K562 (cell line): Measurements from ENCODE around the gene KCNB1. TPM values are rescaled to one million over a fixed set of nuclear protein-coding genes. Genes with fewer than 3 reads are reported as not detected.

ENCODE experiments used
- ATAC-seq: fragments of 200-7000 bp; cut with Tn5 transposase; 3 replicates; pipeline ENCODE4 v1.9.1; 2020; ENCODE audit warnings: moderate library complexity
- BruUV-seq: library from RNA; stranded (reverse); fragments of 400-500 nt; replicated peaks from 2 replicates; lab custom pipeline; 2021; lab: Mats Ljungman, UMichigan
- CTCF ChIA-PET: fragments of 300-600 bp; formaldehyde crosslinking; extraction: SDS; loops from one replicate; lab custom pipeline; 2021; ENCODE audit warnings: low intra/inter-chr PET ratio; lab: Yijun Ruan, JAX
- POLR2A ChIA-PET: fragments of 300-600, 350-650 bp; sonication (Branson Sonifier 250); formaldehyde crosslinking; extraction: SDS; loops from one replicate; lab custom pipeline; 2021; ENCODE audit warnings: antibody characterized with exemption, inconsistent platforms; lab: Yijun Ruan, JAX
- DNase-seq, 4 experiments: peaks; one replicate each; pipeline versions ENCODE4 v3.0.0 to v3.0.0-alpha.2; 2011 to 2018; ENCODE audit warnings: low spot score in 3 of 4, mixed read lengths in 3 of 4; ENCODE audit errors: extremely low read depth in 1 of 4
- FAIRE-seq: peaks from 2 replicates; lab custom pipeline; 2011; peaks lifted over from hg19 to GRCh38; lab: Jason Lieb, UNC
- H2AFZ ChIP-seq: 2 replicates; pipeline ENCODE4 v1.6.0; 2011; ENCODE audit warnings: low read depth, low read length, control low read depth, inconsistent platforms
- H3K27ac ChIP-seq: fragments of 200-600 bp; 3 replicates; pipeline ENCODE4 v1.8.0; 2011; ENCODE audit warnings: low read depth, mild to moderate bottlenecking, control low read depth, inconsistent platforms, low read length, moderate library complexity, mixed read lengths; ENCODE audit errors: extremely low read depth
- H3K27me3 ChIP-seq, 2 experiments: fragments of 300-600 bp in 1 of 2; 2 replicates in 1 of 2; 3 replicates in 1 of 2; pipeline versions ENCODE4 v1.6.0 to v1.8.0; 2011; ENCODE audit warnings: inconsistent platforms in 2 of 2, low read length in 2 of 2, mild to moderate bottlenecking in 1 of 2, mixed read lengths in 1 of 2, moderate library complexity in 1 of 2; ENCODE audit not compliant: control insufficient read depth in 2 of 2, insufficient read depth in 2 of 2
- H3K36me3 ChIP-seq: fragments of 300-600 bp; 3 replicates; pipeline ENCODE4 v1.8.0; 2011; ENCODE audit warnings: mild to moderate bottlenecking, low read length, inconsistent platforms; ENCODE audit not compliant: control insufficient read depth, insufficient read depth
- H3K4me1 ChIP-seq, 2 experiments: fragments of 200-600 bp in 1 of 2; replicated peaks in 1 of 2; 2 replicates in 1 of 2; 3 replicates in 1 of 2; pipeline versions ENCODE4 v1.5.1 to v1.8.0; 2011; ENCODE audit warnings: inconsistent platforms in 2 of 2, low read length in 2 of 2, mild to moderate bottlenecking in 1 of 2, mixed read lengths in 1 of 2, moderate library complexity in 1 of 2; ENCODE audit not compliant: control insufficient read depth in 2 of 2, insufficient read depth in 2 of 2
- H3K4me2 ChIP-seq: 2 replicates; pipeline ENCODE4 v1.6.1; 2011; ENCODE audit warnings: low read length, control low read depth, inconsistent platforms, mixed read lengths; ENCODE audit not compliant: insufficient read depth
- H3K4me3 ChIP-seq: fragments of 200-600 bp; sonication (generic), shearing (Covaris generic); 2 replicates; pipeline ENCODE4 v1.5.1; 2016; ENCODE audit warnings: control low read depth, inconsistent platforms
- H3K79me2 ChIP-seq: fragments of 200-600 bp; 3 replicates; pipeline ENCODE4 v1.8.0; 2011; ENCODE audit warnings: low read length, inconsistent platforms; ENCODE audit not compliant: control insufficient read depth, insufficient read depth
- H3K9ac ChIP-seq, 2 experiments: 2 replicates each; pipeline versions ENCODE4 v1.6.0 to v1.6.1; 2011; ENCODE audit warnings: low read depth in 2 of 2, low read length in 2 of 2, control low read depth in 1 of 2, inconsistent platforms in 1 of 2, mild to moderate bottlenecking in 1 of 2, mixed read lengths in 1 of 2; ENCODE audit not compliant: insufficient read depth in 1 of 2
- H3K9me1 ChIP-seq: one replicate; pipeline ENCODE4 v1.6.0; 2011; ENCODE audit warnings: inconsistent platforms, mild to moderate bottlenecking, low read length, moderate library complexity; ENCODE audit not compliant: control insufficient read depth, insufficient read depth
- H3K9me3 ChIP-seq: replicated peaks from 2 replicates; pipeline ENCODE4 v1.5.1; 2011; ENCODE audit warnings: low read depth, low read length, inconsistent platforms; ENCODE audit not compliant: control insufficient read depth, insufficient read depth
- H4K20me1 ChIP-seq: replicated peaks from 2 replicates; pipeline ENCODE4 v1.6.1; 2011; ENCODE audit warnings: low read length, inconsistent platforms, mixed read lengths; ENCODE audit not compliant: control insufficient read depth, insufficient read depth
- ARID3B ChIP-seq: fragments of 250-450 bp; sonication (Bioruptor Pico); IDR thresholded peaks from 2 replicates; pipeline ENCODE4 v1.4.0; 2020; ENCODE audit warnings: borderline replicate concordance
- CSDE1 ChIP-seq, 2 experiments: fragments of 450-650 bp; IDR thresholded peaks; 2 replicates each; pipeline ENCODE4 v1.6.1; 2016; ENCODE audit warnings: mild to moderate bottlenecking in 1 of 2
- DDX20 ChIP-seq: fragments of 450-650 bp; IDR thresholded peaks from 2 replicates; pipeline ENCODE4 v1.6.1; 2016; ENCODE audit warnings: missing genetic modification characterization, low read depth, mild to moderate bottlenecking, missing compliant biosample characterization, moderate library complexity
- E2F6 ChIP-seq, 2 experiments: IDR thresholded peaks; 2 replicates each; pipeline ENCODE4 v1.6.1; 2011; ENCODE audit warnings: borderline replicate concordance in 1 of 2, control low read depth in 1 of 2, low read depth in 1 of 2, low read length in 1 of 2, mild to moderate bottlenecking in 1 of 2, mixed read lengths in 1 of 2, moderate library complexity in 1 of 2; ENCODE audit not compliant: insufficient read depth in 1 of 2, insufficient read length in 1 of 2, poor library complexity in 1 of 2, severe bottlenecking in 1 of 2; ENCODE audit errors: extremely low read depth in 1 of 2
- ELF1 ChIP-seq: fragments of 200-800 bp; sonication (Bioruptor generic); IDR thresholded peaks from 2 replicates; pipeline ENCODE4 v1.6.1; 2016; ENCODE audit warnings: missing genetic modification characterization, missing compliant biosample characterization
- HOXB6 ChIP-seq: fragments of 250-450 bp; sonication (Bioruptor Pico); IDR thresholded peaks from 2 replicates; pipeline ENCODE4 v1.5.1; 2022; ENCODE audit warnings: mild to moderate bottlenecking, borderline replicate concordance
- PML ChIP-seq: IDR thresholded peaks from 2 replicates; pipeline ENCODE4 v1.6.1; 2012; ENCODE audit warnings: low read length, inconsistent platforms
- PRMT5 ChIP-seq: sonication (generic); formaldehyde crosslinking; IDR thresholded peaks from 2 replicates; pipeline ENCODE4 v1.5.0; 2020; ENCODE audit warnings: missing genetic modification reagents
- U2AF1 ChIP-seq: fragments of 200-400 bp; formaldehyde crosslinking; optimal IDR thresholded peaks from 2 replicates; pipeline ENCODE3; 2017; ENCODE audit warnings: mild to moderate bottlenecking, low read depth, low read length, moderate library complexity
- YBX1 ChIP-seq: fragments of 450-650 bp; IDR thresholded peaks from 2 replicates; pipeline ENCODE4 v1.7.1; 2016; ENCODE audit warnings: mild to moderate bottlenecking
- ZFP36 ChIP-seq: fragments of 150-350 bp; IDR thresholded peaks from 2 replicates; pipeline ENCODE4 v1.6.1; 2018; ENCODE audit warnings: low read length, low read depth; ENCODE audit not compliant: partially characterized antibody
- ZNF12 ChIP-seq: sonication (generic); formaldehyde crosslinking; IDR thresholded peaks from 2 replicates; pipeline ENCODE4 v1.4.0; 2020; ENCODE audit warnings: mild to moderate bottlenecking, missing genetic modification reagents
- WGBS: fragments of 100-300 bp; shearing (Covaris generic); methylation state at CpG from one replicate; pipeline ENCODE4 v1.1.6; 2016; ENCODE audit warnings: low coverage, mixed read lengths; ENCODE audit not compliant: insufficient coverage; ENCODE audit errors: missing lambda C conversion rate; 5-methylcytosine and 5-hydroxymethylcytosine counted together
- in situ Hi-C: fragments of 300-500 bp; cut with MboI; formaldehyde crosslinking; loops from 4 replicates; pipeline ENCODE4 v1.15.0; 2018; ENCODE audit warnings: inconsistent platforms, mixed read lengths
- intact Hi-C: fragments of 100-400 bp; cut with micrococcal nuclease; formaldehyde crosslinking; loops from 2 replicates; pipeline ENCODE4 v1.14.2; 2022
- polyA plus RNA-seq, 8 experiments: library from polyadenylated mRNA; depleted of rRNA in 4 of 8; stranded (reverse) in 5 of 8; unstranded in 3 of 8; fragments of >200 nt; fragmentation: Nextera tagmentation in 2 of 8; fragmentation: Illumina TruSeq in 1 of 8; extraction: Ambion mirVana in 2 of 8; extraction: Trizol in 1 of 8; gene quantifications; 2 replicates each; pipeline versions ENCODE4 v1.2.1 to v1.2.3, GENCODE V29; 2011 to 2014; ENCODE audit warnings: inconsistent platforms in 1 of 8, missing spikeins in 1 of 8
- total RNA-seq, 7 experiments: library from RNA; depleted of rRNA in 6 of 7; stranded (reverse); fragments of >200 nt in 6 of 7; fragmentation: Illumina TruSeq in 2 of 7; extraction: Trizol in 2 of 7; gene quantifications; 2 replicates each; pipeline versions ENCODE4 v1.2.1 to v1.2.3, GENCODE V29; 2011 to 2021; ENCODE audit warnings: low replicate concordance in 1 of 7
- TF ChIP-seq, protein P1 (sequence below), 3 experiments: fragments of 200-800 bp in 1 of 3; sonication (Bioruptor generic) in 1 of 3; sonication (generic) in 1 of 3; formaldehyde crosslinking in 1 of 3; IDR thresholded peaks; 2 replicates each; pipeline versions ENCODE4 v1.6.1 to v1.8.0; 2016 to 2022; ENCODE audit warnings: mild to moderate bottlenecking in 2 of 3, missing compliant biosample characterization in 2 of 3, missing genetic modification characterization in 2 of 3, missing genetic modification reagents in 1 of 3
- TF ChIP-seq, protein P2 (sequence below): fragments of 450-650 bp; formaldehyde crosslinking; IDR thresholded peaks from 2 replicates; pipeline ENCODE4 v1.4.0; 2020; ENCODE audit warnings: mild to moderate bottlenecking, moderate library complexity
- TF ChIP-seq, protein P3 (sequence below): sonication (generic); formaldehyde crosslinking; IDR thresholded peaks from 2 replicates; pipeline ENCODE4 v1.9.0; 2022; ENCODE audit warnings: mild to moderate bottlenecking, missing genetic modification reagents

Gene KCNB1
- total and polyA plus RNA-seq, 9 of the 15 experiments (the other 6 are each of a cell fraction or from before 2014, with no cell fraction given) = 0.01 to 0.06 TPM; not detected in 7

DNA sequence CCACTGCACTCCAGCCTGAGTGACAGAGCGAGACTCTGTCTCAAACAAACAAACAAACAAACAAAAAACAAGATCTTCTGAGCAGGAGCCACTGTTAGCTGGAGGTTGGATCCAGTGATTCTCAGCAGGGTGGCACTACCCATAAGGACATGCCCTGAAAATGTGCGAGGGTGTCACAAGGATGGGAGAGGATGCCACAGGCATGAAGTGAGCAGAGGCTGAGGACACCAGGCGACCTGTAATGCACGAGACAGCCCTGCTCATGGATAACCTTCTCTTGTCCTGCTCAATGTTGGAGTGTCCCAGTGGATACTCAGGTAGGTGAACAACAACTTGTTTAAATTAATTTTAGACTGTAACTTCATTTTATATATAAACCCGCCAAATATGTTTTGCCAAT, 76.8 kb downstream of the KCNB1 start (continued):
- TF ChIP-seq ZNF12 (no peak), DDX20 (tag) (no peak), HOXB6 (CRISPR knock-in tag) (no peak), PRMT5 (CRISPR knock-in tag) (no peak), ELF1 (tag) (no peak), CSDE1 (IDR thresholded peaks at IDR 0.05) (no peak)

GRCh38 chr20:49405062-49405683, 77.3 kb downstream of the KCNB1 start:
- POLR2A ChIA-PET = interaction anchor here (0.6 to 2.2 kb wide), 4 partner anchors 9 to 19 kb away, joined by 3 to 7 read pairs (median 3); no protein-coding TSS in a partner anchor
- Histone ChIP-seq H2AFZ (no peak overlapping the region), H3K36me3 (no peaks in the 10 kb centered on the region), H3K9me1 (no peaks in the 10 kb centered on the region), H3K27me3 (peaks cover 35 to 68% of the 10 kb centered on the region in 2 experiments), H3K4me1 (no peaks in the 10 kb centered on the region; a peak in 1 of 5 replicates), H3K4me3 (no peak overlapping the region), H3K27ac (no peak overlapping the region), H3K9me3 (no peaks in the 10 kb centered on the region), H4K20me1 (no peaks in the 10 kb centered on the region; the same call in none of the 2 replicates), H3K4me2 (no peak overlapping the region), H3K9ac (no peak overlapping the region), H3K79me2 (no peaks in the 10 kb centered on the region)
- WGBS = 1% methylated on average over 8 of the region's 8 CpGs
- no peak for DNase-seq
- no TSS peak for BruUV-seq
- FAIRE-seq = no peak
- intact Hi-C loops = no loop called here
- CTCF ChIA-PET = no interaction called here
- in situ Hi-C loops = no loop called here
- ATAC-seq = no peak
- TF ChIP-seq ZFP36 = no peak
- no peak for TF ChIP-seq U2AF1
- TF ChIP-seq, protein P1, sequence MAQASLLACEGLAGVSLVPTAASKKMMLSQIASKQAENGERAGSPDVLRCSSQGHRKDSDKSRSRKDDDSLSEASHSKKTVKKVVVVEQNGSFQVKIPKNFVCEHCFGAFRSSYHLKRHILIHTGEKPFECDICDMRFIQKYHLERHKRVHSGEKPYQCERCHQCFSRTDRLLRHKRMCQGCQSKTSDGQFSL (CRISPR knock-in tag; IDR thresholded peaks at IDR 0.05) = no peak
- TF ChIP-seq, protein P1 (tag; IDR thresholded peaks at IDR 0.05) = no peak
- TF ChIP-seq ARID3B = no peak
- TF ChIP-seq, protein P2, sequence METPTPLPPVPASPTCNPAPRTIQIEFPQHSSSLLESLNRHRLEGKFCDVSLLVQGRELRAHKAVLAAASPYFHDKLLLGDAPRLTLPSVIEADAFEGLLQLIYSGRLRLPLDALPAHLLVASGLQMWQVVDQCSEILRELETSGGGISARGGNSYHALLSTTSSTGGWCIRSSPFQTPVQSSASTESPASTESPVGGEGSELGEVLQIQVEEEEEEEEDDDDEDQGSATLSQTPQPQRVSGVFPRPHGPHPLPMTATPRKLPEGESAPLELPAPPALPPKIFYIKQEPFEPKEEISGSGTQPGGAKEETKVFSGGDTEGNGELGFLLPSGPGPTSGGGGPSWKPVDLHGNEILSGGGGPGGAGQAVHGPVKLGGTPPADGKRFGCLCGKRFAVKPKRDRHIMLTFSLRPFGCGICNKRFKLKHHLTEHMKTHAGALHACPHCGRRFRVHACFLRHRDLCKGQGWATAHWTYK (CRISPR knock-in tag) = no peak
- no peak for TF ChIP-seq PML
- TF ChIP-seq E2F6 (IDR thresholded peaks at IDR 0.05; ENCODE audit: borderline replicate concordance in 1 of 2, extremely low read depth in 1 of 2, insufficient read depth in 1 of 2, insufficient read length in 1 of 2, low read depth in 1 of 2, low read length in 1 of 2, poor library complexity in 1 of 2, severe bottlenecking in 1 of 2) = no peak
- no peak for TF ChIP-seq YBX1
- TF ChIP-seq, protein P3, sequence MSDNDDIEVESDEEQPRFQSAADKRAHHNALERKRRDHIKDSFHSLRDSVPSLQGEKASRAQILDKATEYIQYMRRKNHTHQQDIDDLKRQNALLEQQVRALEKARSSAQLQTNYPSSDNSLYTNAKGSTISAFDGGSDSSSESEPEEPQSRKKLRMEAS (CRISPR knock-in tag) = no peak
